NCI-H526 treated with DMSO at 0.1 percent for 48 hours (cell line): Measurements from ENCODE around the gene GSG1L.

Source experiments
- DNase-seq: peaks from one replicate; lab custom pipeline; 2025; lab: John Stamatoyannopoulos, UW

The GSG1L gene

DNA sequence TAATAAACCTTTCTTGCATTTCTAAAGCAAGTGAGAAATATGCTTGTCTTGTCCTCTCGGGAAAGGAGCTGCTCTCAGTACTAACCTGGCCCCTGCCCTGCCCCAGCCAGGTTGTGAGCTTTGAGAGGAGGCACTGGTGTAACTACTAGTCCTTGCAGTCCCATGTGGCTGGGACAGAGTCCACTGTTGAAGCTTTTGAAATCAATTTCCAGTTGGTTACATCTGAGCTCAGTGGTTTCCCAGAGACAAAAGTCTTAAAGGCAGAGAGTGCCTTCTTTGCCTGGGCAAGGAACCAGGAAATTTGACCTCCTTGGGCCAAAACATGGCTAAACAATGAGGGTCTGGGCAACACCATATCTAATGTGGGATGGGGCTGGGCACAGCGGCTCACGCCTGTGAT, 48.7 kb downstream of the GSG1L start:
- no peak for DNase-seq

GRCh38 chr16:28013878-28014277, 49.6 kb downstream of the GSG1L start:
- DNase-seq: no peak

GRCh38 chr16:28013392-28013791, 50.1 kb downstream of the GSG1L start:
- DNase-seq: no peak

DNA sequence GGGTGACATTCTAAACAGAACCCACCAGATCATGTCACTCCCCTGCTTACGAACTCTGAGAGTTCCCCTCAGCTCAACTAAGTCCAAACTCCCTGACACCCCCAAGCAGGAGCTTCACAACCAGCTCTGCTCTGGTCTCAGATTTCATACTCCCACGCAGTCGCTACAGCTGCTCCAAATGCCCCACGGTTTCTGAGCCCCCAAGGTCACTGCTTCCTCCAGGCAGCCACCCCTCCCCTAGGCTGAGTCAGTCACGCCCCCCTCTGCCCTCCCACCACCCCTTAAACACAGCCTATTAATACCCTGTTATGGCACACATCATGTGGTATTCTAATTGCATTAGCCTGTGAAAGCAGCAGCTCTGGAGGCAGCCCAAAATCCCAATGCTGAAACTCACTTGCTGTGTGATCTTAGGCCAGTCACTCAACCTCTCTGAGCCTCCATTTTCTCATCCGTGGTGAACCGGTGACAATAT, 51.5 kb downstream of the GSG1L start:
- DNase-seq: no peak

- DNase-seq: no peak
Measured at GRCh38 chr16:28011223-28011622, 52.3 kb downstream of the GSG1L start.

DNA sequence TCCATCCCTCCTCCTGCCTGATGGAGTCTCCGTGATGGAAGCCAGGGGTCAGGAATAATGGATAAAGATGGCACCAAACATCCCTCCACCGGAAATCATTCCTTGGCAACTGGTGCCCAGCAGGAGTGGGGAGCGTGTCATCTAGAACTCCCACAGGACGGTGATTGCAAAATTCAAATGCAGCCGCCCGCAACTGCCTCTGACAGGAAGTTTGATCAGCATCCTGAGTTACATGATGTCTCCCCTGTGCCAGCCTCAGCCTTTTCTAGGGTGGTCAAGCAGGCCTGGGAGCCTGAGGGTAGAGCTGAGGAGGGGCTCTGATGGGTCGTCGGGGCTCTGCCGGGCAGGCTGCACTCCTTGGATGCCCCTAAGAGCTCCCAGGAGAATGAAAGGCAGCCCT, 52.8 kb downstream of the GSG1L start:
- DNase-seq: no peak

GRCh38 chr16:28009586-28010373, 53.7 kb downstream of the GSG1L start:
- no peak for DNase-seq

DNA sequence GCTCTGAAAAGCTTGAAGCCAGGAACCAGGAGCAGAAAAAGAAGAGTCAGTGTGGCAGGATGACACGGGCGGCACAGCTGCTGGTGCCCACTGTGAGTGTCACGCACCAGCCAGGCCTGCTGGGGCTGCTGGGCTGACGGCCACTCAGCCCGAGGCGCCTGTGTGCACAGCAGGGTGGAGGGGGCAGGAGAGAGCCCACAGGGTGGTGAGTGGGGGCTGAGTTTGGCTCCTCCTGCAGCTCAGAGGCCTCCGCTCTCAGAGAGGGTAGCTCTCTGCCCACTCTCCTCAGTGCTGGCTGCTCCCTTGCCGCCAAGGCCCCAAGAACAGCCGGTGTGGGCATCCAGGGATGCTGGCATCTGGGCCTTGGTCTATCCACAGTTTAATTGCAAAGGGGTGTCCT, 59.6 kb downstream of the GSG1L start:
- no peak for DNase-seq

DNA sequence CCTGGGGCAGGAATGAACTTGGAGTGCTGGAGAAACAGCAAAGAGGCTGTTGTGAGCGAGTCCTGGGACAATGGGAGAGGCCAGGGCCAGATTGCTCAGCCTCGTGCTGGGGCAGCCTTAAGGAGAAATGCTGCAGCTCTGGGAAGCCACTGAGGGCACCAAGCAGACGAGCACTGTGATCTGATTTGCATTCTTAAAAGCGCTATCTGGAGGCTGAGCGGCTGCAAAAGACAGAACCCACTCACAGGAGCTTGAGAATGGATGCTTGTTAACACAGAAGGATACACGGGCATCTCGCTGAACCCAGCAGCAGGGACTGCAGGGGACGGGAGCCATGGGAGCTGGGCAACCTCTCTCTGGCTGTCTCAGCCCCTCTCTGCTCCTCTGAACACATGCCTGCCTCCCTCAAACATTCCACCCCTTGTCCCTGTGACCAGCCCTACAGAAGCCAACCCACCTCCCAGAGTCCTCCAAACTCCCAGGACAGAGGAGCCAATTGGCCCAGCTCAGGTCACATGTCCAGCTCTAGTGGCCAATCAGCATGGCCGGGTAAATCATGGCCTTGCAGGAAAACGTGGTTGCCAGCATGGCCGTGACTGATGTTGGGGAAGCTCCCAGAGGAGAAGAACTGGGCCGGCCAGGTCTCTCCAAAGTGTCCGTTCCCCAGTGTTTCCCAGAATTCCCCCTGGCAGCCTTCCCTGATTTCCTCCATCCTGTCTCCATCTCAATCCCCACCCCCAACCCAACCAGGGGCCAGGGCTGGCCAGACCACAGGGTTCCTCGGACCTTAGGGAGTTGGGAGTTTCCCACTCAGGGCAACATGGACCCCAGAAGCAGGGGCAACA, 60.3 kb downstream of the GSG1L start:
- no peak for DNase-seq

- DNase-seq: no peak
Measured at GRCh38 chr16:28001642-28002041, 61.9 kb downstream of the GSG1L start.

DNA sequence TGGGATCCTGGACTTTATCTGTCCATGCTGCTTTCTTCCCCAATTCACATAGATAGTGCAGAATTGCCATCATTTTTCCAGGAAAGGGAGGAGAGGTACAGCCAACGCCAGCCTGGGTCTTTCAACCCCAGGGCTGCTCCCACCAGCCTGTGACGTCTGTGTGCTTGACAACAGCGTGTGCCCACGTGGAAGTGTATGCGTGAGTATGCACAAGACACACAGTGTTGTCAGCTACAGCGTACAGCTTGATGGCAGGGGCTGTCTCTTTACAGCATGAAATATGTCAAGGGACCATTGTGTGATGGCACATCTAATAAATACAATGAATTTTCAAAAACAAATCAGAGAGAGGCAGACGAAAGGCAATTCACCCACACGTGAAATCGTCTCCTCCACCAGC, 62.3 kb downstream of the GSG1L start:
- no peak for DNase-seq

GRCh38 chr16:28000314-28001169, 63.0 kb downstream of the GSG1L start:
- DNase-seq: no peak

DNA sequence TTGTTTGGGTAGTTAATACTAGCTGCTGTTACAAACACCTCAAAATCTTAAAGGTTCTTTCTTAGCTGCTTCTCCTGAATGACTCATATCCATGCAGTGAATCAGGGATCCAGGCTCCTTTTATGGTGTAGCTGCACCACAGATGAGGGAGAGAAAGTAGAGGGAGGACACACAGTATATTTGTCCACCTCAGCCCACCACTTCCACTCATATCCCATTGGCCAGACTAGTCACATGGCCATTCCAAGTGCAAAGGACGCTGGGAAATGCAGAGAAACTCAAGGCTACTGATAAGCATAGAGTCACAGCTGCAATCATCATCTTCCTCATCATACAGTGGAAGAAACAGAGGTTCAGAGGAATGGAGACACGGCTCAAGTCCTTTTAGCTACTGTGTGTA, 63.8 kb downstream of the GSG1L start:
- no peak for DNase-seq

- no peak for DNase-seq
Measured at GRCh38 chr16:27995378-27995777, 68.1 kb downstream of the GSG1L start.

DNA sequence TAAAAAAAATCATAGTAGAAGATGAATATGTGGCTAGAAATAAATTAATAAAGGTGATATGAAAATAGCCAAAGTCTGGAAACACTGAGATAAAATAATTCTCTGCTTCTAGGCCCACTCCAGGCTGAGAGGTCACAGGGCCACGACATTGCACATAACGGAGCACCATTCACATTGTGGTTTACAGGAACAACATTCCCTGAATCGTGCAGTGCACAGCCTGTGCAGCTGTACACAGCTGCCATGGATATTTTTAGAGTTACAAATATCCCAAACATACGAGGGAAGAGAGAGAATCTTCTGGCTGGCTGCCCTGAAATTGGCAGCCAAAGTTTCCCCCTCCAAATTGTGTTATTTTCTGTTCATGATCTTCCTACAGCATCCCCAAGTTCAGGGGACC, 68.8 kb downstream of the GSG1L start:
- DNase-seq: no peak

DNA sequence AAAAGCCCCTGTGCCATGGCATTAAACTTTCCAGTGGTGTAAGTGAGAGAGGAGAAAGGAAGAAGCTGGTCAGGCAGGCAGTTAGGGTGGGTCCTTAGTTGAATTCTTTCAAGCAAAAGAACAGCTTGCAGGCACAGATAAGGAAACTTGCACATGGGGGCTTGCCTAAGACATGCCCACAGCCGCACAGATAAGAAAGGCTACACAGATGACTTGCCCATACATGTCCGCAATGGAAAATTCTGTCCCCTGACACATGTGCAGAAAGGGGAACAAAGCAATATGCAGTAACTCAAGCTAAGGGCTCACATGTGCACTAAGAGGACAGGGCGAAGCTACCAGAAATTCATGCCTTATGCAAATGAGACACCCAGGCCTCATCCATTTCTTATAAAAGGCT, 69.9 kb downstream of the GSG1L start:
- DNase-seq: no peak

DNA sequence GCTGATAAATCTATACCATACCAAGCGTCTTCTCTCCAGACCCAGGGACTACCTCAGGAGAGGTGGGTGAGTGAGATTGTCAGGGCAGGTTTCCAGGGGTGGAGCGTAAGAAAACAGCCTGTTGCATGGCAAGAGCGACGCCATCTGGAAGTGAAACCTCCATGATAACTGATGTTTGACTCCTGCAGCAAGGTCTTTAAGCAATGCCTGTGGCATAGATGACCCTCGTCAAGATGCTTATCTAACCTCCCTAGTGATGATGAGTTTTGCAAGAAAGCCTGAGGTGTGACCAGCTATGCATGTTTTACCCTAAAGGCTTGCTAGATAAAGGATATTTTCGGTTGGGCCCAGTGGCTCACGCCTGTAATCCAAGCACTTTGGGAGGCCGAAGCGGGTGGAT, 71.6 kb downstream of the GSG1L start:
- DNase-seq: no peak

- DNase-seq: no peak
Measured at GRCh38 chr16:27985981-27986380, 77.5 kb downstream of the GSG1L start.

- DNase-seq: no peak
Measured at GRCh38 chr16:27984121-27984520, 79.4 kb downstream of the GSG1L start.

- DNase-seq: no peak
Measured at GRCh38 chr16:27983244-27983643, 80.3 kb downstream of the GSG1L start.

DNA sequence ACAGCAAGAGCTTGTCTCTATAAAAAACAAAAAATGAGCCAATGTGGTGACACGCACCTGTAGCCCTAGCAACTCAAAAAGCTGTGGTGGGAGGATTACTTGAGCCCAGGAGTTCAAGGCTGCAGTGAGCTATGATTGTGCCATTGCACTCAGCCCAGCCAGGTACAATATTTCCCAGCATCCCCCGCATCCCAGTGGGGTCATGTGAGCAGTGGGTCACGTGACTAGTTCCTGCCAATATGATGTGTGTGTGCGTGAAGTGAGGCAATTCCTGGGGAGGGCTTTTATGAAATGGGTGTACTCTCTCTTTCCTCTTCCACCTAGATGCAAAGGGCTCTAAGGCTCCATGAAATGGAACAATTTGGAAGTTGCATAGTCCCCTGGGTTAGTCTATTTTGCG, 81.3 kb downstream of the GSG1L start:
- DNase-seq: no peak
